IPS DF 4.7 (cell line): Measurements from ENCODE around the gene EEPD1.
"Not testable (repeated sequence)": the region's sequence is repeated elsewhere in the genome, so short reads cannot be mapped to it uniquely, and the experiment has no call there.

Source experiments
- DNase-seq: peaks from one replicate; pipeline ENCODE4 v3.0.0-alpha.2; 2013; ENCODE audit warnings: low spot score; ENCODE audit errors: extremely low read depth

The EEPD1 gene

DNA sequence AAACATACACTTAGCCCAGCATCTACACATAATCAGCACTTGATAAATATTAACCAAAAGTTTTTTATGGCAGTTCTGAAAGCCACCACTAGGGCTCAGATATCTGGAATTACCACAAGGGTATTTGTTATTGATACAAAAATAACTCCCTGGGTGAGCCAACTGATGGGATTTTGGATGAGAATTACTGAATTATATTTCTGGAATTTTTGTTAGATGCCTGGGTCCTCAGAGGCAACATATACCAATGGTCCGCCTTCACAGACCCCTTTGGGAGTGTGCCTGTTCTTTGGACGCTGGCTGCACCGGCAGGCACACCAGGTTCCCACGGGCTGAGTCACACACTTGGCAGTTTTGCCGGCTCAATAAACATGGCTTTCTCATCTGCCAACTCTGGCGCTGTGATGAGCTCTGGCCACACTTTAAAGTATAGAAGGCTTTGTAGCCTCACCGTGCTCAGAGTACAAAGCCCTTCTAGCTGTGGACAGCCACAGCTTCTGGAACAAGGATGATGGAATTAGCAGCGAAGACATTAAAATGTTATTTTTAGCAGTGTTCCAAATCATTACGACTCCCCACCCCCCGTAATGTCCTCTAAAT, 24.5 kb upstream of the EEPD1 start:
- no peak for DNase-seq

DNA sequence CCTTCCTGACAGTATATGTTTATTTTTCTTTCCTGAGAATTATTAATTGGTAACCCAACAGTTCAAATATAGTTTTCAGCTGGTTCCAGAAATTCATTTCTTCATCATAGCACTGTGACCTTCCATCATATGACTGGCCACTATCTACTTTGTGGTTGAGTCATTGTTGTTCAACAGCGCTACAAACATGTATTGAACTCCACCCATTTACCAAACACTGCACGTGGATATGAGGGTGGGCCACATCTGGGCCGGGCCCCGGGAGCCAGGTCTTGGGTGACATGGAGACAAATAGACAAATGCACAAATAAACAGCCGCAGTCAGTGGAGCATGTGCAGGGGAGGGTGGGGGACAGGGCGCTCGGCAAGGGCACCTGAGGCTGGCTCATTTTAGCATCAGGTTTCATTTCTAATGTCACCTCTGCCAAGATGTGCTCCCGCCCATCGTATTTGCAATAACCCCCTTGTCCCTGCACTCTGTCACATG, 24.0 kb upstream of the EEPD1 start:
- no peak for DNase-seq

DNA sequence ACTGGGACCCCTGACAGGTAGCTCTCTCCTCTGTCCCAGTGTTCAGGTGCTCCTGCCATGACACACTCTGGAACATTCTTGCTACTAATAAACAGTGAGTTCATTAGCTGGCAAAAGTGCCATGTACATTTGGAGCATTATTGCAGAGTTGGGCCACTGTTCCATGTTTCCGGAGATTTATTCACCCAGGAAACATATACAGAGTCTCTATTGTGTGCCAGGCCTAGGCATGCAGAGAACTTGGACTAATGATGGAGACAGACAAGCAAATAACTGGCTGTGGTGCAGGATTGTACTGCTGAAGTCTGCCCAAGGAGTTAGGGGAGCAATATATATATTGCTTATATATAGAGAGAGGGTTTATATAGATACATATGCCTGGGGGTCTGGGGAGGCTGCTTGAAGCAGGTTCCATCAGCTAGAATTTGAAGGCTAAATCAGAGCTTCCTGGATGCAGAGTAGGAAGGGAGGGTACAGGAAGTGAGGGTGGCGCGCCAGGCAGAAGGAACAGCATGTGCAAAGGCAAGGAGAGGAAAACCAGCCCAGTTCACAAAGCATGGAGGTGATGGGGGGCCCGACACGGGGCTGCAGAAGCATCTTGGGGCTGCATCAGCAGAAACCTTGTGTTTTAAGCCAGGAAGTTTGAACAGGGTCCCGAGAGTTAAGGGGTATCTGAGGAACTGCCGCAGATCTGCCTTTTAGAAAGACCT, 22.7 kb upstream of the EEPD1 start:
- DNase-seq = no peak

DNA sequence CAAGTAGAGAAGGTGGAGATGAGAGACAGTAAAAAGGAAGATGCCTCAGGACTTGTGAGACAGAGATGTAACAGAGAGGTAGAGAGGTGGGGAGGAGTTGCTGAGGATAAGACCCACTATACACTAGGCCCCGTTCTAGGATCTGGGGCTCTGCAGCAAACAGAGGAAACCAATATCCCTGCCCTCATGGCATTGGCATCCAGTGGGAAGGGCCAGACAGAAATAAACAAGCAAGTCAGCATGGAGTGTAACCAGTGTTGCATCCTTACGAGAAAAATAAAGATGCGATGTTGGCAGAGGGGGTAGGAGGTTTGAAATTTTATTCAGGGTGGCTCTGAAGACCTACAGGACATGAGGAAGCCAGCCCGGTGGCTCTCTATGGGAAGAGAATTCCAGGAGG, 22.0 kb upstream of the EEPD1 start:
- no peak for DNase-seq

DNA sequence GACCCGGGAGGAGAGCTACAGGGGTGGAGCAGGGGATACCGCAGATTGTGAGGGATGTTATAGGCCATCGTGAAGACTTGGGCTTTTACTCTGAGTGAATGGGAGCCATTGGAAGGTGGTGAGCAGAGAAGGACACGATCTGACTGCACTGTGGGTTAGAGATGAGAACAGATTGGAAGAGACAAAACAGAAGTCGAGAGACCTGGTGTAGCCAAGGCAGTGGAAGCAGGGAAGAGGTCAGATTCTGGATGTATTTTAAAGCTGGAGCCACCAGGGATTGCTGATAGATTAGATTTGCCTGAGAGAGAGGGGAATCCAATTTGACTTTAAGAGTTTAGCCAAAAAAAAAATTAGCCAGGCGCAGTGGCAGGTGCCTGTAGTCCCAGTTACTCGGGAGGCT, 21.6 kb upstream of the EEPD1 start:
- no peak for DNase-seq

DNA sequence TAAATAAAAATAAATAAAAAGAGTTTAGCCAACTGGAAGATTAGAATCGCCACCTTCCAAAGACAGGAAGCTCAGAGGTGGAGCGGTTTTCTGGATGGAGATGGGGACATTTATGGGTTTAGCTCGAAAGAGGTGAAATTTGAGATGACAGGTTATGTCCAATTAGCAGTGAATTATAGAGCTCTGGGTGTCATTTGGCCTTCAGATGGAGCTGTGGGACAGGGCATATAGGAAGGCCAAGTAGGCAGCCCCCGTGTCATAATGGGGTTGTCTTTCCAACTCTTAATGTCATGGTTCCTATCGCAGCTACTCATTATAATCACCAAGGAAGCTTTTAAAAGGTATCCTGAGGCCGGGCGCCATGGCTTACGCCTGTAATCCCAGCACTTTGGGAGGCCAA, 21.0 kb upstream of the EEPD1 start:
- DNase-seq = no peak

DNA sequence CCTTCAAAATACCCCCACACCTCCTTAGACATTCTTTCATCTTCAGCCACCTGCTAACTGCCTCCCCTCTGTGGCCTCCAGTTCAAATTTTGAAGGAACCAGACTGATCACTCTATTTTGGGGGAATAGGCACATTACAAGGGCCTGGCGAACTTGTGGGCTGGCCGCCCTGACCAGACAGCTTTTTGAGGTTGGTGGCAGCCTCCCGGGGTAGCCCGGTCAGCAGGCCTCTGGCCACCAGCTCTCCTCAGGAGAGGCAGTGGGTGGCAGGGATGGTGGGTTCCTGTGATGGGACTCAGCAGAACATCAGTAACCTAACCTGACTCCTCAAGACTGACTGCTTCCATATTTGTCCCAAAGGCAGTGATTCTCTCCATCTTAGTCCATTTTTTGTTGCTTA, 17.4 kb upstream of the EEPD1 start:
- no peak for DNase-seq

DNA sequence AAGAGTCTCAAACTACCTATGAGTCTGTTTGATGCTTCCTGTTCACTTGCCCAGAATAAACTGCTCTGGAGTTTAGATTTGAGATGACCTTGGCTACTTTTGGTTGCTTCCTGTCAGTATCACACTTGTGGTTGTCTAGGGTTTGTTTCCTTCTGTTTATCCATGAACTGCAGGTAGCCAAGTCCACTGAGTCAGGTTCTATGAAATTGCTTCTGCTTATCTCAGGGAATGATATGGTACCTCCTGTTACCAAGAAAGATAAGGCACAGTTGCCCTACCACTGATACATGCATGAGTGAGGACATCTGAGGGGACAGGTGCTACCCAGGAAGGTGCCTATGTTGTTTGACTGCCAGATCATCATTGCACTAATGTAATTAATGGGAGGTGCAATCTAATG, 15.8 kb upstream of the EEPD1 start:
- no peak for DNase-seq

DNA sequence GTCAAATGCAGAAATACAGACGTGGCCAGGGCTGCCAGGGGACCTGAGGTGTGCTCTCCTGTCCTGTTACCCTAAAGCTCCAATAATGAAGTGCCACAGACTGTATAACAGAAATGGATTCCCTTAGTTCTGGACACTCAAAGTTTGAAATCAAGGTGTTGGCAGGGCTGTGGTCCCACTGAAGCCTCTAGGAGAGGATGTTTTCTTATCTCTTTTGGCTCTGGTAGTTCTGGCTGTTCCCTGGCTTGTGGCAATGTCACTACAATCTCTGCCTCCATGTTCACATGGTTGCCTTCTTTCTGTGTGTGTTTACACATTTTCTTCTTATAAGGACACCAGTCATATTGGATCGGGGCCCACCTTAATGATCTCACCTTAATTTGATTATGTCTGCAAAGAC, 15.3 kb upstream of the EEPD1 start:
- DNase-seq = no peak

DNA sequence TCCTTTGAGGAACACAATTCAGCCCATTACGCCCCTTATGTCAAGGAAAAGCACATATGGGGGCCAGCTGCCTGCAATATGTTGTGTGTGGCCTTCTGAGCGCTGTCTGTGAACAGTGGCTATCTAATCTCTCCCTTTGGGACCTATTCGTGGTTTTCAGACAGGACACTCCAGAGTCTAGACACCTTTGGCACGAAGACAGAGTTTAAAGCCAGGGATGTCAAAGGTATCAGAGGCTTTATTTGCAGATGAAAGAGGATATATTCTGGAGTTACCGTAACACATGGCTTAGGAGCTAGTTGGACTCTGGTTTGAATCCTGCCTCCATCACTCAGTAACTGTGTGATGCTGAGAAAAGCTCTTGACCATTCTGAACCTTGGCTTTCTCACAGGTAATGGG, 14.8 kb upstream of the EEPD1 start:
- DNase-seq = no peak

DNA sequence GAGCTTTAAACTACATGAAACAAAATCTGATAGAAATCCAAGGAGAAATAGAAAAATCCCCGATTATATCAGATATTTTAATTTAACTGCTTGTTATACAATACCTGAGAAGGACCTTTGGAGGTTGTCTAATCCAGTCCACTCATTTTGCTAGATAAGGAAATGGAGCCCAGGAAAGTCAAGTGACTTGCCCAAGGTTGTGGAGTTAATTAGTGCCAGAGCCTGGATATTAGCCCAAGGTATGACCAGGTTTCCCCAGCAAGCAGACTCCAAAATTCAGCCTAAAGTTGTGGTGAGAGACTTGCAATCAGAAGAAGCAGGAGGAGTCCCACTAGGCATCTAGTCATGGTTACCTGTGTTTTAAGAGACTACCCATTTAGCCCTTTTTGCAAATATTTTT, 11.7 kb upstream of the EEPD1 start:
- no peak for DNase-seq

DNA sequence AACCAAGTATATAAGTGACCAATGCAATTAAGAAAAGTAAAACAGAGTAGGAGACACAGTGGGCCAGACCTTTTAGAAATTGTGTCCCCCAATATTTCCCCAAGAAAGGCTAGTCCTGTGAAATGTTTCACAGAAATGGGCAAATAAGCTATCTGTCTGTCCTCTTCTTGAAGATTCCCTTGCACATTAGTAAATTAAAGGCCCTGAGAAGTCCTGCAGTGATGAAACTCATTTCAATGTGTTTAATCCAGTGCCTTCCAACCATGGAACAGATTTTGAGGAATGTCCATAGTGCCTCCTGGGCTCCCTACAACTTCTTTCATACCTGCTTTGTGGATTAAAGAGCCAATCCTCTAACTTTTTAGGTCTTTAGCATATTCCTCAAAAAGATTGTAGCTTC, 11.2 kb upstream of the EEPD1 start:
- DNase-seq = no peak

DNA sequence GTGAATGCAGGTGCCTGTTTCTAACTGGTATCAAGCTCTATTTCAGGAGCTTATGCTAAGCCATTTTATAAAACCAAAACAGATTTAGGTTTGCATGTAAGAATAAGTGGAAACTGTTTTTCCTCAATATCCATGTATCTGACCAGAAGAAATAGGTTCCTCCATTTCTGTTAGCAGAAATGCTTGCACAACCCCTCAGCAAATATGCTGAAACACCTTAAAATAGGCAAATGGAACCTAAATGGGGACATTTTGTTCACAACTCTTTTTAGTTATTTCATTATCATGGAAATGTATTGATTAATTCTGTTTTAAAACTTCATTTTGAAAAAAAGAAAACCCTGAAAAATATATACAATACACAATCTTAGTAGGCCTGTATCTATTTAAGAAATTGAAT, 8.9 kb upstream of the EEPD1 start:
- no peak for DNase-seq

DNA sequence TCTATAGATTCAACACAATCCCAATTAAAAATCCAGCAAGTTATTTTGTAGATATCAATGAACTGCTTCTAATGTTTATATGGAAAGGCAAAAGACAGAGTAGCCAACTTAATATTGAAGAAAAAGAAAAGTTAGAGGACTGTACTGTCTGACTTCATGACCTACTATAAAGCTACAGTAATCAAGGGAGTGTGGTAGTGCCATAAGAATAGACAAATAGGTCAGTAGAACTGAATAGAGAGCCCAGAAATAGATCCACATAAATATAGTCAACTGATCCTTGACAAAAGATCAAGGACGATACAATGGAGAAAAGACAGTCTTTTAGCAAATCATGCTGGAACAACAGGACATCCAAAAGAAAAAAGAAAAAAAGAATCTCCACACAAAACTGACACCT, 7.4 kb upstream of the EEPD1 start:
- DNase-seq = no peak

DNA sequence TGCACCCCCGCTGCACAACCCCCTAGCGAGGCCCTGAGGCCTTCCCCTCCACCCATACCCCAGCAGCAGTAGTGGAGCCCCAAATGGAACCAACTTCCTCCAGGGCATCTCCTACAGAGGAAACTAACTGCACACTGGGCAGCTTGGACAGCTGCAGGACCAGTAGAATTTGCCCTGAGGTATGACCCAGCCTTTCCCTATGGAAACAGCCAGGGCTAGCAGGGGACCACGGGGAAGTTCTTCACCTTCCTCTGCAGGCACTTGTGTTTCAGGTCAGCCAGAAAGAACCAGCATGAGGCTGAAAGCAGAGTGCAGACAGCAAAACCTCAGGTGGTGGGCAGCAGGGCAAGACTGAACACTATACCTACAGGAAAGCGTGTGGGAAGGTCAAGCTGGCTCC, 5.7 kb upstream of the EEPD1 start:
- no peak for DNase-seq

DNA sequence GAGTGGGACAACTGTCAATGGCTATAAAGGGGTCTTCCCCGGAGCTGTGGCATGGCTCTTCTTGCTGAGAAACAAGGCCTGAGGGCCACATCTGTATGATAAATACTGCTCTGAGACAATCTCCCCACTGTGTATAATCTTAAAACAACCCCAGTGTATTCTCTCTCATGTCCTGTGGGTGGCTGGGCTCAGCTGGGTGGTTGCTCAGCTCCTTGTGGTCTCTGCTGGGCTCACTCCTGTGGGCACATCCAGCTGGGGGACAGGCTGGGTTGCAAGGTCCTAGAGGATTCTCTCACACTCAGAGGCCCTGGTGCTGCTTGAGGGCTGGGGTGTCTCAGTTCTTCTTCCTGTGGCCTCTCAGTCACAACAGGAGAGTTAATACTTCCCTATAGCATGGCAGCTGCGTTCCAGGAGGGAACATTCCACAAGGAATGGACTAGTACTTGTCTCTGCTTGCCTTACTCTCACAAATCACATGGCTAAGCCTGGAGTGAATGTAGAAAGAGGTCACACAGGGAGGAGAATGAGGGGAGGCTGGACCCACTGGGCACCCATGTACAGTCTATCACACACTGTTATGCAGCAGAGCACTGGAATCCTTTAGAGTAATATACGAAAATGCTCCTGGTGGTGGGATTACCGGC, 4.5 kb upstream of the EEPD1 start:
- no peak for DNase-seq

DNA sequence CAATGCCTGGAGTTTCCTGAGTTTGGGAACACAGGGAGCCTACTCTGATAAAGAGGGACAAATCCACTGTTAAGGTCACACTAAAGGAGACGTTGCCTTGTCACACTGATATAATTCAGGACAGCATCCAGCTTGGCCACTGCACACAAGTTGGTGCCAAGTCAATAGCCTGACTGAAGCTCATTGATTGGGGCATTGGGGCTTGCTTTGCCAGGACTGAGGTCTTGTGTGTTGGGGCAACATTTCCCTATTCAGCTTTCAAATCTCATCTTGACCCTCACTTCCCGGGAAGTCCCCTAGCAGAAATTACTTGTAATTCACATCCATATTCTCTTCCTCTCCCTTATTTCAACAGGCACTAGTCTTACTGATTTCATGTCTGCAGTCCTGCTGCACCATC, 3.8 kb upstream of the EEPD1 start:
- not testable (repeated sequence) for DNase-seq

DNA sequence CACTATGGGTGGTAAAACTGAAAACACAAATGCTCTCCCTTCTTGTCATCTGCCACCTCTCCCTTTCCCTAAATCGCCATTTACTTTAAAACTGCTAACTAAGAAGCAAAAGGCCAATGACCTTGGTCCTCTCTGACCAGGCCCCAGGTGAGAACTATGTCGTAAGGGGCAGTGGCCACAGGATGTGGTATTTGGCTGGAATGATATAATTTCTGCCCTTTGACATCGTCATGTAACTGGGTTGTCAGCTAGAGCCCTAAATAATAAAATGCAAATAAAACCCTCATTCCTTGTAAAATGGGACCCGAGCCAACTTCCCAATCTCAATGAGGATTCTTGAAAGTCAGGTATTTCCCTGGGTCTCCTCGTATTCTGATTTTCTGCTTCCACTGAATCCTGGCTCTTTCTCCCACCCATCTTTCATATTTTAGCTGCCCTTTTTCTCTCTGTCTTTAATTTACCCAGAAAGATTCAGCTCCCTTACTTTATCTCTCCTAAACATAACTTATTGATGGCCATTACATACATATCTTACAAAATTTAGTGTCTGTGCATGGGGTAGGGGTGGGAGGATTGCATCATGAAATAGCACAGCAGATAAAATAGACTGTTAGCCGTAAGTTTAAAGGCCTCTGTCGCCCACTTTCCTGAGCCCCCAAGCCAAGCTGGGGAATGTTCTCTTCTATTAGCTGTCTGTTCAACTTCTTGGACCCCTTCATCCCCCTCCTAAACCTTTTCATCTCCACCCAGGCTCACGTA, 3.2 kb upstream of the EEPD1 start:
- DNase-seq = no peak

DNA sequence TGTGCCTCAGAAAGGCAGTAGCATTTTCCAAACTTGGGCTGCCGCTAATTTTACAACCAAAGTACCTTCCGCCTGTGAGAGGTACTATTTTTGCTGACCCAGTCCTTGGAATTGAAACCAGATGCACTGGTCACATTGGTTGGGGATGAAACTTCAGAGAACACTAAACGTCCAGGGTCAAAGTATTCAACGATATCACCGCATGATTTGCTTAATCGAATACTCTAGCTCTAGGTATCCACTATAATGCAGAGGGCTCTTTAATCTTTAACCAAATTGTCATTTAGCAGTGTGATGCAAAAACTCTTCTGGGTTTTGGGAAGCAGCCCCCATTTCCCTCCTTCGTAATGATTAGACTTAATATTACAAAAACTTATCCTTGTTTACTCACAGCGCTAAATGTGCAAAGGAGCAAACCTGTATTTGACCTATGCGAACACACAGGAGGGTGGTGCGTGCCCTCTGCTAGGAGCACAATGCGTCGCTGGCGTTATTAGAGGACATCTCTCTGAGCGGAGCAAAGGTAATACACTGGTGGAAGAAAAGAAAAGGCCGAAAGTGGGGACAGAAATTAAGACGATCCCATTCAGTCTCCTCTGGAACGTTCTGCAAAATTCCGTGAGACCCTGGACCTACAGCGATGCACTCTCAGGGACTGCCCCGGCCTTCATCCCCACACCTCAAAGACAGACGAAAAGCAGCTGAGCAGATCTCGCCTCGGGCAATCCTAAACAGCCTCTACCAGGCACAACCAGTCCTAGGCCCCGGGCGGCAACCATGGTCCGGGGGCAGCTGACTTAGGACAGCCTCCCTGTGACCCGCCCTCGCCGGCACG, 916 bp upstream of the EEPD1 start:
- no peak for DNase-seq

DNA sequence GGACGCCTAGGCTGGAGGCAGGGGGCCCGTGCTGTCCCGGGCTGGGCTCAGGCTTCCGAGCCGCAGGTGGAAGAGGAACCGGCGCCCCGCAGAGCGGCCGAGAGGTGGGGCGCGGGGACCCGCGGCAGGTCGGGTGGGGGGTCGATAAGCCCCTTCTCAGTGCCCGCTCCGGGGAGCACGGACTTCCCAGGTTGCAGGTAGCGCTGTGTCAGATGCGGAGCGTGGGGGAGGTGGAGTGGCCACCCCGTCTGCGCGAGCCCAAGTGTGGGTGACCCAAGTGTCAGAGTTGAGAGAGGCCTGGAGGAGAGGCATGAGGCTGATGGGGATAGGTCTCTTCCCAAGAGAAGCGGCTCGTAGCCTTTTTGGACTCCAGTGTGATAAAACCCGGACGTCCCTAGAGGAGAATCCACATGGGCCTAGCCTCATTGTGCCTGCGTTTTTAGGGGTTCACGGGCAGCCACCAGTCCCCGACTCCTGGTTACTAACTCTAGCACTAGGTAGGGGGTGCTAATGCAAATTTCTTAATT, 580 bp downstream of the EEPD1 start:
- DNase-seq = no peak
